HG03460 (cell line): Measurements from ENCODE around the gene PPFIA1.
A peak's percentile ranks its signal among the peaks of the same experiment; 100 is the strongest.
"Not testable (repeated sequence)": the region's sequence is repeated elsewhere in the genome, so short reads cannot be mapped to it uniquely, and the experiment has no call there.

Source experiments
- ATAC-seq: cut with Tn5 transposase; IDR thresholded peaks from one replicate; pipeline ENCODE4 v1.9.1; 2021; ENCODE audit not compliant: unreplicated experiment

PPFIA1 gene

GRCh38 chr11:70250876-70251658, 19.4 kb upstream of the PPFIA1 start:
- ATAC-seq: no peak

- no peak for ATAC-seq
Observed at GRCh38 chr11:70251659-70252321, 18.7 kb upstream of the PPFIA1 start.

- ATAC-seq: no peak
Observed at GRCh38 chr11:70252844-70253243, 17.6 kb upstream of the PPFIA1 start.

DNA sequence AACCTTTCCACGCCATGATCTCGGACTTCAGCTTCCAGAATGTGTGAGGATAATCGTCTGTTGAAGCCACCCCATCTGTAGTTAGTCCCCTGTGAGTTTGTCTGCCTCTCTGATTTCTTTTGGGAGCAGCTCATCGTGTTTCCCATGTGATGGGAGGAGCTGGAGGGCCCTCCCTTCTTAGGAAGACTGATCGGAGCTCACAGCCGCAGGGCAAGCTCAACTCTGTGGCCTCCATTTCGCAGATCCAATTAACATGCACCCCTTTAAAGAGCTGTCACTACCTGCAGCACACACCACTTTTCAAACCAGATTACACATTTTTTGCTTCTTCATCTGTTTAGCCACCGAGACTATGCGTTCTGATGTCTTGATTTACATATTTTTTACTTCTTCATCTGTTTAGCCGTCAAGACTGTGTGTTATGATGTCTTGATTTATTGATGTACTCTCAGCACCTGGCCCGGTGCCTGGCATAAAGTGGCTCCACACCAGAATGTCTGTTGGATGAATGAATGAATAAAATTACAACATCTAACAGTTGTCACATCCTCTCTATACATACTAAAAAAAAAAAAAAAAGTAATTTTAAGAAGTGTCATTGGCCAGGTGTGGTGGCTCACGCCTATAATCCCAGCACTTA, 14.9 kb upstream of the PPFIA1 start:
- no peak for ATAC-seq

- ATAC-seq: not testable (repeated sequence)
Observed at GRCh38 chr11:70259077-70259476, 11.4 kb upstream of the PPFIA1 start.

DNA sequence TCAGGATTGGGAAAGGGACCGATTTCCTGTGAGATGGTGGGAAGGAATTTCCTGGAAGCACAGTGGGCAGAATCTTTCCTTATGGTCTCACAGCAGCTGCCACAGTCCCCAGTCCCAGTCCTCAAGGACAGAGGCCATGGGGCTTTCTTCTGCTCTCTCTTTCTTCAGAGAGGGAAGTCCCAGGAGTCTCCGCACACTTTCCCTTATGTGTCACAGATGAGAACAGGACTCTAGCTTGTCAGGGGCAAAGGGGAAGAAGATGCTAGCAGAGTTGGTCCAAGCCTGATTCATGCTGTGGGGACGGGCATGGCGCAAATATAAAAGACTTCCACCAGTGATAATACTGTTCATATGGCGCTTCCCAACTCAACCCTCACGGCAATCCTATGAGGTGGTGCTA, 7.5 kb upstream of the PPFIA1 start:
- ATAC-seq: no peak

- no peak for ATAC-seq
Observed at GRCh38 chr11:70263363-70263762, 7.1 kb upstream of the PPFIA1 start.

GRCh38 chr11:70265341-70265740, 5.1 kb upstream of the PPFIA1 start:
- no peak for ATAC-seq

- ATAC-seq: no peak
Observed at GRCh38 chr11:70267405-70267950, 3.0 kb upstream of the PPFIA1 start.

GRCh38 chr11:70268526-70268925, 2.0 kb upstream of the PPFIA1 start:
- ATAC-seq: no peak

- peak; percentile 37 for ATAC-seq
Observed at GRCh38 chr11:70270877-70271648, 573 bp downstream of the PPFIA1 start.

GRCh38 chr11:70271649-70271953, 1.1 kb downstream of the PPFIA1 start:
- no peak for ATAC-seq

- ATAC-seq: no peak
Observed at GRCh38 chr11:70272009-70272408, 1.5 kb downstream of the PPFIA1 start.

DNA sequence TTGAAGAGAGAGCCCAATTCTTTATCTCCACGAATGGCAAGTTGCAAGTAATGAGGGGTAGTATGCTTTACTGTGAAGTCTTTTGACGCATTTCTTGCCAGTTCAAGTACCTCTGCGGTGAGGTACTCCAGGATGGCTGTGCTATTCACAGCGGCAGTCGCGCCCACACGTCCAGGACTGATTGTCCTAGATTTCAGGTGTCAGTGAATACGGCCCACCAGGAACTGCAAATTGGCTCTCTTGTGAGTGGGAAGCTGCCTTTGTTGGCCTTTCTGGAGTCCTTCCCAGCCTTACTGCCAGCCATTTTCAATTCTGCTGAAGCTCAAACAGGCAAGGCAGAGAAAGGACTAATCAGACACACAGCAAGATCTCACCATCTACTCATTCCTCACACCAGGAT, 8.5 kb downstream of the PPFIA1 start:
- no peak for ATAC-seq

DNA sequence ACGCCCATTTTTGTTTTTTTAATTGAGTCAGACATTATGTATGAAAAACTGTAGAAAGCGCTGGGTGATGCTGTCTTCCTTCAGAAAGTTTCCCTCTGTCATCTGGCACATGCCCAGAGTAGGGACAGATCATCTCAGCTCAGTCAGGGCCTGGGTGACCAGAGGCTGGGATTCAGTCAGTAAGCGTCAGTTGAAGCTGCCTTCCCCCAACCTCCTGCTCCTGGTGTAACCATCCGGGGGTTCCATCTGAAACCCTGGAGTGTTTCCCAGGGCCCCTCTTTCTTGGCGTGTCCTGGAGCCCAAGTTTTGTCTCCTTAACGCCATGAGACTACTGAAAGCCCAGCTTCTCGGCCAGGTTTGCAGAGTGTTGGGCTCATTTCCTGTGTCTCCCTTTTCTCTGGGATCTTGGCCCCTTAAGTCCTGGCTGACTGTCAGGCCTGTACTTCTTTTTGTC, 10.7 kb downstream of the PPFIA1 start:
- no peak for ATAC-seq

- no peak for ATAC-seq
Observed at GRCh38 chr11:70282012-70282411, 11.5 kb downstream of the PPFIA1 start.

DNA sequence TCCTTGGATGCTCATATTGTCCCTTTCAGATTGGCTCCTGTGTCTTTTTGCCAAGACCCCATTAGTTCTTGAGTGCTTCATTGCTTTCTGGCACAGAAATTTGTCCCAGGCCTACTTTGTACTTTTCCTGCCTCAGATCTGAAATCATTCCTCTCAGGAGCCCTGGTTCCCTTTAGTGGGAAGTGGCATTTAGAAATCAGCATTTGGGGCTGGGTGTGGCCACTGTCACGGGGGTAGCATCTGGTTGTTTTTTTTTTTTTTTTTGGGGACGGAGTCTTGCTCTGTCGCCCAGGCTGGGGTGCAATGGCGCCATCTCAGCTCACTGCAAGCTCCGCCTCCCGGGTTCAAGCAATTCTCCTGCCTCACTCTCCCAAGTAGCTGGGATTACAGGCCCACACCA, 18.2 kb downstream of the PPFIA1 start:
- no peak for ATAC-seq

- no peak for ATAC-seq
Observed at GRCh38 chr11:70289582-70289981, 19.1 kb downstream of the PPFIA1 start.

- ATAC-seq: no peak
Observed at GRCh38 chr11:70290361-70291065, 20.0 kb downstream of the PPFIA1 start.

- ATAC-seq: no peak
Observed at GRCh38 chr11:70292166-70292565, 21.7 kb downstream of the PPFIA1 start.

DNA sequence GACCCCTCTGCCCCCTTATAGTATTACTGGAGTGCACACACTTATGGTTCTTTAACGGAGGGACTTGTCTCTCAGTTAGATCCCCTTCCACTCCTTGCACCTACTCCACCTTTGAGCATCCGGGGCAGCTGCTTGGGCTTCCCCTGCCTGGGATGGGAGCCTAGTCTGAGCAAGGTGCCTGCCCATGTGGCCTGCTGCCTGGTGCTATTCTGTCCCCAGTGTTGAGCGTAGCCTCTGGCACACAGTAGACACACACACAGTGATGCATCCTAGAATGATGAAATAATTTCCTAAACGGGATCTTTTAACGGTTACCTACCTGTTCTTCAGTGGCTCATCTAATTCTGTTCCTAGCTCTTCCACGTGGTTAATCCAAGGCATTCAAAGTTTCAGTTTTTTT, 22.4 kb downstream of the PPFIA1 start:
- ATAC-seq: no peak
